Hepatocyte (in vitro differentiated cells): ENCODE results near the gene RTBDN. TPM values are rescaled to one million over a fixed set of nuclear protein-coding genes. Genes with fewer than 3 reads are reported as not detected.

Source experiments
- DNase-seq: peaks from one replicate; pipeline ENCODE4 v3.0.0-alpha.2; 2016; ENCODE audit warnings: low spot score
- H2AFZ ChIP-seq: fragments of 200-600 bp; sonication (generic); 2 replicates; pipeline ENCODE4 v1.6.0; 2016; ENCODE audit warnings: antibody characterized with exemption, mild to moderate bottlenecking
- H3K27ac ChIP-seq: fragments of 200-600 bp; sonication (generic); 2 replicates; pipeline ENCODE4 v1.5.1; 2016; ENCODE audit warnings: mild to moderate bottlenecking
- H3K27me3 ChIP-seq: fragments of 200-600 bp; sonication (generic); 2 replicates; pipeline ENCODE4 v1.6.1; 2016
- H3K36me3 ChIP-seq: fragments of 200-600 bp; sonication (generic); replicated peaks from 2 replicates; pipeline ENCODE4 v1.5.1; 2016; ENCODE audit warnings: low read depth; ENCODE audit not compliant: insufficient read depth
- H3K4me1 ChIP-seq: fragments of 200-600 bp; sonication (generic); 2 replicates; pipeline ENCODE4 v1.5.1; 2016; ENCODE audit warnings: mild to moderate bottlenecking, moderate library complexity; ENCODE audit not compliant: insufficient read depth
- H3K4me2 ChIP-seq: fragments of 200-600 bp; sonication (generic); 2 replicates; pipeline ENCODE4 v1.6.0; 2016
- H3K4me3 ChIP-seq: fragments of 200-600 bp; sonication (generic); 2 replicates; pipeline ENCODE4 v1.5.1; 2016; ENCODE audit warnings: mild to moderate bottlenecking
- H3K79me2 ChIP-seq: fragments of 200-600 bp; sonication (generic); 2 replicates; pipeline ENCODE4 v1.6.0; 2017; ENCODE audit warnings: mild to moderate bottlenecking
- H3K9me2 ChIP-seq: fragments of 200-600 bp; sonication (generic); replicated peaks from 2 replicates; pipeline ENCODE4 v1.6.0; 2017; ENCODE audit warnings: mild to moderate bottlenecking; ENCODE audit not compliant: insufficient read depth
- H3K9me3 ChIP-seq: fragments of 200-600 bp; sonication (generic); 2 replicates; pipeline ENCODE4 v1.5.1; 2016; ENCODE audit warnings: low read depth, mild to moderate bottlenecking
- H4K20me1 ChIP-seq: fragments of 200-600 bp; sonication (generic); 2 replicates; pipeline ENCODE4 v1.6.0; 2016; ENCODE audit warnings: mild to moderate bottlenecking; ENCODE audit not compliant: insufficient read depth, poor library complexity, severe bottlenecking
- EZH2 ChIP-seq: fragments of 200-600 bp; sonication (generic); IDR thresholded peaks from 2 replicates; pipeline ENCODE4 v1.6.1; 2016; ENCODE audit warnings: antibody characterized with exemption, mild to moderate bottlenecking, borderline replicate concordance
- EZH2phosphoT487 ChIP-seq: fragments of 200-600 bp; sonication (generic); IDR thresholded peaks from one replicate; pipeline ENCODE4 v1.6.1; 2018; ENCODE audit warnings: antibody characterized with exemption, mild to moderate bottlenecking, low read depth, moderate library complexity; ENCODE audit not compliant: unreplicated experiment, severe bottlenecking
- WGBS: methylation state at CpG from one replicate; pipeline ENCODE4 v1.1.6; 2016; ENCODE audit warnings: low lambda C conversion rate; ENCODE audit errors: missing lambda C conversion rate; 5-methylcytosine and 5-hydroxymethylcytosine counted together
- polyA plus RNA-seq: library from polyadenylated mRNA; unstranded; fragments of >200 nt; fragmentation: Nextera tagmentation; extraction: Ambion mirVana; gene quantifications from 2 replicates; pipeline ENCODE4 v1.2.1, GENCODE V29; 2016
- total RNA-seq: library from RNA; depleted of rRNA; stranded (reverse); fragments of >200 nt; gene quantifications from 2 replicates; pipeline ENCODE4 v1.2.3, GENCODE V29; 2014
- TF ChIP-seq, protein P1 (sequence below): fragments of 200-600 bp; sonication (generic); IDR thresholded peaks from 2 replicates; pipeline ENCODE4 v1.5.1; 2016; ENCODE audit warnings: antibody characterized with exemption, mild to moderate bottlenecking; ENCODE audit not compliant: poor library complexity

RTBDN gene
- total and polyA plus RNA-seq, 2 experiments from 2014 or later: not detected

DNA sequence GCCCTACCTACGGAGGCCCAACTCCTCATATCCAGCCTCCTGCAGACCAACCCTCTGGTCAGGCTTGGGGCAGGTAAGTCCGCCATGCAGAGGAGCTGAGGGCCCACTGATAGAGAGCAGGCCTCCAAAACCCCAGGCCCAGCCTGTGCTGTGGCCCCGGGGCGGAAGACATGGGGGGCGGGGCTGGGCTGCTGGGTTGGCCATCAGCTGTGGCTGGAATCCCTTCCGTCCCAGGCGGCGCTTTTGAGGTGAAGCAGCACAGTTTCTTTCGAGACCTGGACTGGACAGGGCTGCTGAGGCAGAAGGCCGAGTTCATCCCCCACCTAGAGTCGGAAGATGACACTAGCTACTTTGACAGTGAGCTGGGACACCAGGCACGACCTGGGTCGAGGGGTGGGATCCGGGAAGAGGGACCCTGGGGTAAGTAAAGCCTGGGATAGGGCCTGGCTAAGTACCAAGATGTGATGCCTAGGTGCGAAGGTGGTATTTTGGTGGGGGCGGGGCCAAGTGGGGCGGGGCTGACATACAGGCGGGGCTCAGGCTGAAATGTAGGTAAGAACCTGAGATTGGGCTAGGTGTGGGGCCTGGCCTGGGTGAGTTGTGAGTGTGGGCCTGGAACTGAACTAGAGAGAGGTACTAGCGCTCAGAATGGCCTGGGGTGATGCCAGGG lies 31.5 kb upstream of the RTBDN start:
- H3K4me3 ChIP-seq: no peak overlapping the region
- WGBS: 82% methylated on average over 17 of the region's 19 CpGs
- H3K4me1 ChIP-seq: no peaks in the 10 kb centered on the region
- TF ChIP-seq, protein P1, sequence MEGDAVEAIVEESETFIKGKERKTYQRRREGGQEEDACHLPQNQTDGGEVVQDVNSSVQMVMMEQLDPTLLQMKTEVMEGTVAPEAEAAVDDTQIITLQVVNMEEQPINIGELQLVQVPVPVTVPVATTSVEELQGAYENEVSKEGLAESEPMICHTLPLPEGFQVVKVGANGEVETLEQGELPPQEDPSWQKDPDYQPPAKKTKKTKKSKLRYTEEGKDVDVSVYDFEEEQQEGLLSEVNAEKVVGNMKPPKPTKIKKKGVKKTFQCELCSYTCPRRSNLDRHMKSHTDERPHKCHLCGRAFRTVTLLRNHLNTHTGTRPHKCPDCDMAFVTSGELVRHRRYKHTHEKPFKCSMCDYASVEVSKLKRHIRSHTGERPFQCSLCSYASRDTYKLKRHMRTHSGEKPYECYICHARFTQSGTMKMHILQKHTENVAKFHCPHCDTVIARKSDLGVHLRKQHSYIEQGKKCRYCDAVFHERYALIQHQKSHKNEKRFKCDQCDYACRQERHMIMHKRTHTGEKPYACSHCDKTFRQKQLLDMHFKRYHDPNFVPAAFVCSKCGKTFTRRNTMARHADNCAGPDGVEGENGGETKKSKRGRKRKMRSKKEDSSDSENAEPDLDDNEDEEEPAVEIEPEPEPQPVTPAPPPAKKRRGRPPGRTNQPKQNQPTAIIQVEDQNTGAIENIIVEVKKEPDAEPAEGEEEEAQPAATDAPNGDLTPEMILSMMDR: no peak
- TF ChIP-seq EZH2phosphoT487: no peak
- TF ChIP-seq EZH2: no peak
- no peak overlapping the region for H2AFZ ChIP-seq
- H3K27me3 ChIP-seq: no peaks in the 10 kb centered on the region
- no peak overlapping the region for H3K27ac ChIP-seq
- DNase-seq: no peak
- no peak overlapping the region for H3K4me2 ChIP-seq
- H3K9me2 ChIP-seq: no peaks in the 10 kb centered on the region
- H4K20me1 ChIP-seq: no peaks in the 10 kb centered on the region
- no peaks in the 10 kb centered on the region for H3K36me3 ChIP-seq
- no peaks in the 10 kb centered on the region for H3K79me2 ChIP-seq
- H3K9me3 ChIP-seq: no peaks in the 10 kb centered on the region

GRCh38 chr19:12864721-12865715 lies 30.6 kb upstream of the RTBDN start:
- no peaks in the 10 kb centered on the region for H3K9me2 ChIP-seq
- no peak for DNase-seq
- TF ChIP-seq EZH2 (no peak), EZH2phosphoT487 (no peak)
- TF ChIP-seq, protein P1: no peak
- H3K27ac ChIP-seq: no peak overlapping the region
- no peaks in the 10 kb centered on the region for H3K36me3 ChIP-seq
- no peaks in the 10 kb centered on the region for H3K9me3 ChIP-seq
- no peak overlapping the region for H2AFZ ChIP-seq
- no peaks in the 10 kb centered on the region for H3K4me1 ChIP-seq
- WGBS: 90% methylated on average over 34 of the region's 34 CpGs
- no peaks in the 10 kb centered on the region for H4K20me1 ChIP-seq
- H3K27me3 ChIP-seq: no peaks in the 10 kb centered on the region
- H3K4me2 ChIP-seq: no peak overlapping the region
- no peaks in the 10 kb centered on the region for H3K79me2 ChIP-seq
- H3K4me3 ChIP-seq: no peak overlapping the region

GRCh38 chr19:12864143-12864542 lies 29.8 kb upstream of the RTBDN start:
- Histone ChIP-seq H3K27ac (no peak overlapping the region), H3K27me3 (no peaks in the 10 kb centered on the region), H3K4me1 (no peaks in the 10 kb centered on the region), H3K79me2 (no peaks in the 10 kb centered on the region), H3K9me2 (no peaks in the 10 kb centered on the region), H3K4me2 (no peak overlapping the region), H2AFZ (no peak overlapping the region), H3K4me3 (no peak overlapping the region), H4K20me1 (no peaks in the 10 kb centered on the region), H3K9me3 (no peaks in the 10 kb centered on the region), H3K36me3 (no peaks in the 10 kb centered on the region)
- TF ChIP-seq, protein P1: no peak
- no peak for TF ChIP-seq EZH2
- TF ChIP-seq EZH2phosphoT487: no peak
- no peak for DNase-seq
- 95% methylated on average over 4 of the region's 4 CpGs for WGBS
